ENCODE measurements around the gene EEF1A1.
"Not testable (repeated sequence)": the region's sequence is repeated elsewhere in the genome, so short reads cannot be mapped to it uniquely, and the experiment has no call there.

Gene EEF1A1

DNA sequence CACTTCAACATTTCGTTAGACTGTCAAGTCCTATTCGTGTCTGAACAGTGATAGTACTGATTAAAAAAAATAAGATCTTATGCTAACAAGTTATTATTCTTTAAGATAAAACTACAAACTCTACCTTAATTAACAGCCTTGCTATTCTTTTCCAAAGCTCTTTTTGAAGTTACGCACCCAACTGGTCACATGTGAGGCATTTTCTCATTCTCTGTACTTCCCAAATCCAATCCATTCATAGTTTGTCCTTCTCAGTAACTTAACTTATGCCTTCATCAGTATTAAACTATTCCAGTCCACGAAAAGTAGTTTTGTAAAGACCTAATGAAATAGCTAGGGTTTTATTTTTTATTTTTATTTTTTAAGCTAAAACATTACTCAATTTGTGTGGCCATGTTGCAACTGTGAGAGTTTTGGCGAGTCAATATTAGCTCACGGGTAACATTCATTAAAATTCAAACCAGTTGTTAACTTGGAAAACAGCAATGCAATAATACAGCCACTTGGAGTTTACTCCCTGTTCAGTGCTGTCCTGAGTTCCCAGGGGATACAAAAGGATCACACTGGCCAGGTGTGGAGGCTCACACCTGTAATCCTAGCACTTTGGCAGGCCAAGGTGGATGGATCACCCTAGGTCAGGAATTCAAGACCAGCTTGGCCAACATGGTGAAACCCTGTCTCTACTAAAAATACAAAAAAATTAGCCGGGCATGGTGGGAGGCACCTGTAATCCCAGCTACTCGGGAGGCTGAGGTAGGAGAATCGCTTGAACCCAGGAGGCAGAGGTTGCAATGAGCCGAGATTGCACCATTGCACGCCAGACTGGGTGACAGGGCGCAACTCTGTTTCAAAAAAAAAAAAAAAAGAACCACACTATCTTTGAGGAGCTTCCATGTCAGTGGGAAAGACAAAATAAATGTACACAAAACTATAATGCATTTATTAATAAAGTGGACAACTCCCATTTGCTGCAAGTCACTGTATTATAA lies 27.9 kb upstream of the EEF1A1 start:
- TF ChIP-seq CTCF (IDR thresholded peaks at IDR 0.05; ENCODE audit: low read depth, low read length, missing control alignments) = no peak
- in situ Hi-C loops (cut with HindIII; ENCODE audit: low sequenced_read_pairs) = no loop called here
- no peak overlapping the region for H3K4me3 ChIP-seq (ENCODE audit: low read depth, low read length)
- DNase-seq (ENCODE audit: low read depth) = no peak

DNA sequence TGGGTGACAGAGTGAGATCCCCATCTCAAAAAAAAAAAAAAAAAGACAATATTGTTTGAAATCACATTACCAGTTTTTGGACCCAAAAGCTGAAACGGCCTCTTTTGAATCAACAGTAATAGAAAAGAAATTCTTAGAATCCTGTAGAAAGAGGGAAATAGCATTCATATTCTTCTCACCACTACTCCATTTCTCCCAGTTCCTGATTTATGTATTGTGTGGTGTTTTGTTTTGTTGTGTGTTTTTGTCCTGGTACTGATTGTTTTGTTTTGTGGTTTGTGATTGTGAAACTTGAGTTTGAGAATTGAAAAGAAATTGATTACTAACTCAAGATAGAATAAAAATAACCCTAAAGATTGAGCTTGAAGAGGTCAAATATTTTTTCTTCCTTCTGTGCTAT lies 26.2 kb upstream of the EEF1A1 start:
- no peak overlapping the region for H3K4me3 ChIP-seq (ENCODE audit: low read depth, low read length)
- in situ Hi-C loops (cut with HindIII; ENCODE audit: low sequenced_read_pairs) = no loop called here
- no peak for TF ChIP-seq CTCF (IDR thresholded peaks at IDR 0.05; ENCODE audit: low read depth, low read length, missing control alignments)
- DNase-seq (ENCODE audit: low read depth) = no peak

DNA sequence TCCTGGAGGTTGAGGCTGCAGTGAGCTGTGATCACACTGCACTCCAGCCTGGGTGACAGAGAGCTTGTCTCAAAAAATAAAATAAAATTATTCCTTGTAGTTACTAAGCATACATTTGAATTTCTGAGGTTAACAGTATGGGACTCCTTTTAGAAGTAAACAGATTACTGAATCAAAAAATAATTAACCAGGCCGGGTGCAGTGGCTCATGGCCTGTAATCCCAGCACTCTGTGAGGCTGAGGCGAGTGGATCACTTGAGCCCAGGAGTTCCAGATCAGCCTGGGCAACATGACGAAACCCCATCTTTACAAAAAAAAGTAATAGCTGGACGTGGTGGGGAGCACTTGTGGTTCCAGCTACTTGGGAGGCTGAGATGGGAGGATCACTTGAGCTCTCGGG lies 22.1 kb upstream of the EEF1A1 start:
- in situ Hi-C loops (cut with HindIII; ENCODE audit: low sequenced_read_pairs) = no loop called here
- H3K4me3 ChIP-seq (ENCODE audit: low read depth, low read length) = no peak overlapping the region
- DNase-seq (ENCODE audit: low read depth) = no peak
- TF ChIP-seq CTCF (IDR thresholded peaks at IDR 0.05; ENCODE audit: low read depth, low read length, missing control alignments) = no peak

DNA sequence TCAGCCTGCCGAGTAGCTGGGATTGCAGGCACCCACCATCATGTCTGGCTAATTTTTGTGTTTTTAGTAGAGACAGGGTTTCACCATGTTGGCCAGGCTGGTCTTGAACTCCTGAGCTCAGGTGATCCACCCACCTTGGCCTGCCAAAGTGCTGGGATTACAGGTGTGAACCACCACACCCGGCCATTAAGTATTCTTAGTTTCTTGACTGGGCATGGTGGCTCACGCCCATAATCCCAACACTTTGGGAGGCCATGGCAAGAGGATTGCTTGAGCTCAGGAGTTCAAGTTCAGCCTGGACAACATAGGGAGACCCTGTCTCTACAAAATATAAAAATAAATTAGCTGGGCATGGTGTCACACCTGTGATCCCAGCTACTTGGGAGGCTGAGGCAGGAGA lies 21.6 kb upstream of the EEF1A1 start:
- in situ Hi-C loops (cut with HindIII; ENCODE audit: low sequenced_read_pairs); H3K4me3 ChIP-seq (ENCODE audit: low read depth, low read length); DNase-seq (ENCODE audit: low read depth): not testable (repeated sequence)

DNA sequence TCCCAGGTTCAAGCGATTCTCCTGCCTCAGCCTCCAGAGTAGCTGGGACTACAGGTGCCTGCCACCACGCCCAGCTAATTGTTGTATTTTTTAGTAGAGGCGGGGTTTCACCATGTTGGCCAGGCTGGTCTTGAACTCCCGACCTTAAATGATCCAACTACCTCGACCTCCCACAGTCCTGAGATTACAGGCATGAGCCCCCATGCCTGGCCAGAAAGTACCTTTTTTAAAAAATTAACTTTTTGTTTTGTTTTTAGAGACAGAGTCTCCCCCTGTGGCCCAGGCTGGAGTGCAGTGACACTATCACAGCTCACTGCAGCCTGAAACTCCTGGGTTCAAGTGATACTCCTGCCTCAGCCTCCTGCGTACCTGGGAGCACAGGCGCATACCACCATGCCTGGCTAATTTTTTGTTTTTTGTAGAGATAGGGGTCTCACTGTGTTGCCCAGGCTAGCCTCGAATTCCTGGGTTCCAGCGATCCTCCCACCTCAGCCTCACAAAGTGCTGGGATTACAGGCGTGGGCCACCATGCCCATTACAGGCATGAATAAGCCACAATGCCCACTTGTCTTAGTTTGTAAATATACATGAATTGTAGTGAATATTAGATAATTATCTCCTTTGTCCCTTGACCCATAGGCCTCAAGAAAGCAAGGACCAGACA lies 17.4 kb upstream of the EEF1A1 start:
- no peak for DNase-seq (ENCODE audit: low read depth)
- TF ChIP-seq CTCF (IDR thresholded peaks at IDR 0.05; ENCODE audit: low read depth, low read length, missing control alignments) = no peak
- H3K4me3 ChIP-seq (ENCODE audit: low read depth, low read length) = no peak overlapping the region
- in situ Hi-C loops (cut with HindIII; ENCODE audit: low sequenced_read_pairs) = no loop called here

DNA sequence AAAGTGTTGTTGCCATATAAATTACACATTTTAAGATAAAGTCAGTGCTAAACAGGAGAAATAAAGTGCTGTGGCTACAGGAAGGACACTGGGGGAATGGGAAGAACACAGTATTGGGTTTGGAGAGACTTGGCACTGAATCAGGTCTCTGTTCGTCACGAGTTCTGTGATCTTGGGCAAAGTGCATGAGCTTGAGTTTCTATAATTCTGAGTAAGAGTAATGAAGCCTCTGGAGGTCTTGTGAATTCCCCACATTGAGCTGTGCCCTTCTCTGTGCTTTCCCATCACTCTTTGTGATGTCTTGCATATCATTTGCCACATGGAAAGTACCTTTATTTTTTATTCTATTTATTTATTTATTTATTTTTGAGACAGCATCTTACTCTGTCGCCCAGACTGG lies 16.8 kb upstream of the EEF1A1 start:
- DNase-seq (ENCODE audit: low read depth) = no peak
- no peak for TF ChIP-seq CTCF (IDR thresholded peaks at IDR 0.05; ENCODE audit: low read depth, low read length, missing control alignments)
- no peak overlapping the region for H3K4me3 ChIP-seq (ENCODE audit: low read depth, low read length)
- in situ Hi-C loops (cut with HindIII; ENCODE audit: low sequenced_read_pairs) = no loop called here

DNA sequence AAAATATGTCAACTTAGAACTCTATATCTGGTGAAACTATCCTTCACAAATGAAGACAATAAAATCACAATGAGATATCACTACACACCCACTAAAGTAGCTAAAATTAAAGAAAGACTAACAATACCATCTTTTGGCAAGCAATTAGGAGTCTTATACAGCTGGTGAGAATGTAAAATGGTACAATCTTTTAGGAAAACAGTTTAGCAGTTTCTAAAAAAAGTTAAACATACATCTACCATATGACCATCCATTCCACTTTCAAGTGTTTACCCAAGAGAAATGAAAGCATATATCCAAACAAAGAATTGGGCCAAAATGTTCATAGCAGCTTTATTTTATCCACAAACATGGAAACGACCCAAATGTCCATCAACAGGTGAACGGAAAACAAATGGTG lies 13.8 kb upstream of the EEF1A1 start:
- no peak overlapping the region for H3K4me3 ChIP-seq (ENCODE audit: low read depth, low read length)
- in situ Hi-C loops (cut with HindIII; ENCODE audit: low sequenced_read_pairs) = no loop called here
- TF ChIP-seq CTCF (IDR thresholded peaks at IDR 0.05; ENCODE audit: low read depth, low read length, missing control alignments) = no peak
- no peak for DNase-seq (ENCODE audit: low read depth)
